IMR-90 (cell line): ENCODE results near the gene BTRC. TPM values are rescaled to one million over a fixed set of nuclear protein-coding genes. Genes with fewer than 3 reads are reported as not detected.

Experiments
- ATAC-seq: fragments of 200-7000 bp; cut with Tn5 transposase; 2 replicates; pipeline ENCODE4 v1.9.1; 2020; ENCODE audit warnings: low read depth, mild to moderate bottlenecking, moderate library complexity
- BruUV-seq: library from RNA; stranded (reverse); fragments of 400-500 nt; replicated peaks from 2 replicates; lab custom pipeline; 2021; lab: Mats Ljungman, UMichigan
- CTCF ChIA-PET: fragments of 300-600 bp; formaldehyde crosslinking; extraction: SDS; loops from one replicate; lab custom pipeline; 2021; ENCODE audit warnings: antibody characterized with exemption; lab: Yijun Ruan, JAX
- POLR2A ChIA-PET: fragments of 300-600 bp; sonication (Branson Sonifier 250); formaldehyde crosslinking; loops from one replicate; lab custom pipeline; 2022; ENCODE audit warnings: antibody characterized with exemption; ENCODE audit not compliant: unreplicated experiment; lab: Charles Lee
- DNase-seq: peaks from one replicate; pipeline ENCODE4 v3.0.0; 2013
- H2AFZ ChIP-seq: replicated peaks from 2 replicates; pipeline ENCODE3; 2013; ENCODE audit warnings: low read length, mild to moderate bottlenecking; ENCODE audit not compliant: poor library complexity
- H2AK5ac ChIP-seq: 2 replicates; pipeline ENCODE4 v1.6.1; 2013; ENCODE audit warnings: low read depth, low read length, inconsistent platforms
- H2AK9ac ChIP-seq: replicated peaks from 2 replicates; pipeline ENCODE3; 2013; ENCODE audit warnings: mild to moderate bottlenecking, low read depth, low read length, moderate library complexity; ENCODE audit not compliant: poor library complexity
- H2BK120ac ChIP-seq: 2 replicates; pipeline ENCODE4 v1.6.1; 2013; ENCODE audit warnings: low read depth, low read length, inconsistent platforms
- H2BK15ac ChIP-seq: 3 replicates; pipeline ENCODE4 v1.6.1; 2013; ENCODE audit warnings: low read depth, low read length, inconsistent platforms
- H2BK20ac ChIP-seq: 2 replicates; pipeline ENCODE4 v1.6.1; 2013; ENCODE audit warnings: low read depth, mild to moderate bottlenecking, inconsistent platforms, low read length, moderate library complexity
- H2BK5ac ChIP-seq: 2 replicates; pipeline ENCODE4 v1.6.1; 2013; ENCODE audit warnings: mild to moderate bottlenecking, low read depth, low read length, inconsistent platforms; ENCODE audit not compliant: poor library complexity, severe bottlenecking
- H3K14ac ChIP-seq: replicated peaks from 2 replicates; pipeline ENCODE4 v1.6.1; 2013; ENCODE audit warnings: low read depth, low read length, inconsistent platforms
- H3K18ac ChIP-seq: 2 replicates; pipeline ENCODE4 v1.6.1; 2013; ENCODE audit warnings: low read depth, low read length, control low read depth
- H3K23ac ChIP-seq: 2 replicates; pipeline ENCODE4 v1.6.1; 2013; ENCODE audit warnings: low read depth, low read length, inconsistent platforms
- H3K27ac ChIP-seq: 2 replicates; pipeline ENCODE4 v1.5.1; 2013; ENCODE audit warnings: mild to moderate bottlenecking, control low read depth, low read length; ENCODE audit not compliant: insufficient read depth
- H3K27me3 ChIP-seq: 2 replicates; pipeline ENCODE4 v1.6.1; 2013; ENCODE audit warnings: low read length; ENCODE audit not compliant: control insufficient read depth, insufficient read depth
- H3K36me3 ChIP-seq: 2 replicates; pipeline ENCODE4 v1.6.1; 2013; ENCODE audit warnings: low read length, mixed read lengths; ENCODE audit not compliant: control insufficient read depth, insufficient read depth
- H3K4ac ChIP-seq: 2 replicates; pipeline ENCODE4 v1.6.1; 2013; ENCODE audit warnings: low read depth, low read length, inconsistent platforms
- H3K4me1 ChIP-seq: 2 replicates; pipeline ENCODE4 v1.6.1; 2013; ENCODE audit warnings: low read length, mixed read lengths; ENCODE audit not compliant: control insufficient read depth, insufficient read depth
- H3K4me2 ChIP-seq: 2 replicates; pipeline ENCODE4 v1.6.1; 2013; ENCODE audit warnings: low read depth, mild to moderate bottlenecking, control low read depth, low read length, moderate library complexity
- H3K4me3 ChIP-seq: 2 replicates; pipeline ENCODE4 v1.5.1; 2013; ENCODE audit warnings: low read depth, mild to moderate bottlenecking, control low read depth, low read length, moderate library complexity; ENCODE audit not compliant: insufficient read depth
- H3K56ac ChIP-seq: 2 replicates; pipeline ENCODE4 v1.6.1; 2013; ENCODE audit warnings: low read length, inconsistent platforms; ENCODE audit not compliant: insufficient read depth; ENCODE audit errors: extremely low read depth
- H3K79me1 ChIP-seq, 2 experiments: 2 replicates each; pipeline ENCODE4 v1.6.1; 2013; ENCODE audit warnings: low read length in 2 of 2, inconsistent platforms in 1 of 2, low read depth in 1 of 2
- H3K9ac ChIP-seq: 2 replicates; pipeline ENCODE4 v1.6.1; 2013; ENCODE audit warnings: low read depth, low read length, control low read depth
- H3K9me1 ChIP-seq: 2 replicates; pipeline ENCODE4 v1.6.1; 2013; ENCODE audit warnings: low read length, inconsistent platforms; ENCODE audit not compliant: insufficient read depth
- H3K9me3 ChIP-seq: 2 replicates; pipeline ENCODE4 v1.6.1; 2013; ENCODE audit warnings: low read length; ENCODE audit not compliant: control insufficient read depth, insufficient read depth
- H4K20me1 ChIP-seq: 2 replicates; pipeline ENCODE4 v1.6.1; 2013; ENCODE audit warnings: low read length, inconsistent platforms; ENCODE audit not compliant: insufficient read depth
- H4K5ac ChIP-seq: 2 replicates; pipeline ENCODE4 v1.6.1; 2013; ENCODE audit warnings: mild to moderate bottlenecking, low read depth, low read length, control low read depth
- H4K8ac ChIP-seq, 2 experiments: 2 replicates each; pipeline ENCODE4 v1.6.1; 2013; ENCODE audit warnings: low read depth in 2 of 2, low read length in 2 of 2, control low read depth in 1 of 2, inconsistent platforms in 1 of 2
- H4K91ac ChIP-seq: 2 replicates; pipeline ENCODE4 v1.6.1; 2013; ENCODE audit warnings: low read depth, low read length, inconsistent platforms; ENCODE audit not compliant: insufficient read depth
- CEBPB ChIP-seq: IDR thresholded peaks from 2 replicates; pipeline ENCODE4 v1.6.1; 2012; ENCODE audit warnings: low read depth, low read length, improper control_type of control experiment
- CTCF ChIP-seq: conservative IDR thresholded peaks from 2 replicates; pipeline ENCODE4 v1.5.1; 2012; ENCODE audit warnings: mild to moderate bottlenecking, low read depth, low read length, improper control_type of control experiment
- ELK1 ChIP-seq: fragments of 150-350 bp; IDR thresholded peaks from 2 replicates; pipeline ENCODE4 v1.6.1; 2016; ENCODE audit warnings: low read depth, mild to moderate bottlenecking, low read length, moderate library complexity, borderline replicate concordance
- FOS ChIP-seq: fragments of 150-350 bp; IDR thresholded peaks from 2 replicates; pipeline ENCODE4 v1.6.1; 2016; ENCODE audit warnings: low read depth, low read length
- MXI1 ChIP-seq: IDR thresholded peaks from 2 replicates; pipeline ENCODE4 v1.6.1; 2012; ENCODE audit warnings: low read depth, mild to moderate bottlenecking, low read length, moderate library complexity, borderline replicate concordance
- NFE2L2 ChIP-seq: fragments of 150-350 bp; IDR thresholded peaks from 2 replicates; pipeline ENCODE4 v1.6.1; 2016; ENCODE audit warnings: low read depth, mild to moderate bottlenecking, low read length
- POLR2A ChIP-seq: IDR thresholded peaks from 2 replicates; pipeline ENCODE4 v1.6.1; 2012; ENCODE audit warnings: mild to moderate bottlenecking, low read depth, low read length
- RAD21 ChIP-seq: IDR thresholded peaks from 2 replicates; pipeline ENCODE4 v1.6.1; 2012; ENCODE audit warnings: low read length, improper control_type of control experiment
- RCOR1 ChIP-seq: IDR thresholded peaks from 2 replicates; pipeline ENCODE4 v1.6.1; 2012; ENCODE audit warnings: mild to moderate bottlenecking, low read length, improper control_type of control experiment; ENCODE audit not compliant: insufficient replicate concordance
- RFX5 ChIP-seq: IDR thresholded peaks from 2 replicates; pipeline ENCODE4 v1.8.0; 2012; ENCODE audit warnings: low read depth, mild to moderate bottlenecking, low read length, moderate library complexity
- SMC3 ChIP-seq: fragments of 150-350 bp; IDR thresholded peaks from 2 replicates; pipeline ENCODE4 v1.6.1; 2016; ENCODE audit warnings: low read depth, mild to moderate bottlenecking, antibody characterized with exemption, low read length, moderate library complexity
- USF2 ChIP-seq: fragments of 150-350 bp; IDR thresholded peaks from 2 replicates; pipeline ENCODE4 v1.6.1; 2017; ENCODE audit warnings: mild to moderate bottlenecking, antibody characterized with exemption, low read length, low read depth
- WGBS, 2 experiments: methylation state at CpG; one replicate each; pipeline versions ENCODE4 v1.1.5 to v1.1.7; 2013; ENCODE audit warnings: missing lambda C conversion rate in 2 of 2; ENCODE audit not compliant: insufficient read length in 1 of 2; ENCODE audit errors: extremely low coverage in 2 of 2; 5-methylcytosine and 5-hydroxymethylcytosine counted together
- dilution Hi-C: fragments of 300-500 bp; cut with HindIII; formaldehyde crosslinking; loops from one replicate; pipeline ENCODE4 v1.14.3; 2018; ENCODE audit warnings: low sequenced_read_pairs; ENCODE audit not compliant: unreplicated experiment
- in situ Hi-C: fragments of 300-500 bp; cut with MboI; formaldehyde crosslinking; loops from 3 replicates; pipeline ENCODE4 v1.14.3; 2019; ENCODE audit warnings: low sequenced_read_pairs, inconsistent platforms, mixed read lengths
- intact Hi-C: fragments of 100-400 bp; cut with micrococcal nuclease; formaldehyde crosslinking; loops from 2 replicates; pipeline ENCODE4 v1.10.0; 2022
- polyA plus RNA-seq, 3 experiments: library from polyadenylated mRNA; depleted of rRNA; stranded (reverse); fragments of >200 nt; gene quantifications; 2 replicates each; pipeline ENCODE4 v1.2.3, GENCODE V29; 2012; ENCODE audit warnings: low replicate concordance in 1 of 3
- total RNA-seq: library from RNA; depleted of rRNA; stranded (reverse); fragments of >200 nt; gene quantifications from 2 replicates; pipeline ENCODE4 v1.2.3, GENCODE V29; 2012

The BTRC gene
- total and polyA plus RNA-seq, 2 of the 4 experiments (the other 2 are of a cell fraction): 7.7 to 8.4 TPM

- Histone ChIP-seq H3K23ac (no peak overlapping the region), H3K27ac (no peak overlapping the region), H3K56ac (no peak overlapping the region), H3K18ac (no peak overlapping the region), H2BK20ac (no peak overlapping the region), H2AK5ac (no peak overlapping the region), H3K9me3 (no peaks in the 10 kb centered on the region), H2BK120ac (no peak overlapping the region), H3K36me3 (peaks cover 9% of the 10 kb centered on the region), H3K4ac (no peak overlapping the region), H3K4me2 (no peak overlapping the region), H2AK9ac (no peak overlapping the region), H4K91ac (no peak overlapping the region), H3K14ac (no peak overlapping the region), H4K20me1 (no peaks in the 10 kb centered on the region), H3K27me3 (no peaks in the 10 kb centered on the region), H3K4me3 (no peak overlapping the region), H3K9me1 (no peaks in the 10 kb centered on the region), H4K5ac (no peak overlapping the region), H2AFZ (no peak overlapping the region), H3K79me1 (no peaks in the 10 kb centered on the region), H3K4me1 (no peaks in the 10 kb centered on the region), H2BK15ac (no peak overlapping the region), H2BK5ac (no peak overlapping the region), H3K9ac (no peak overlapping the region), H4K8ac (no peak overlapping the region)
- intact Hi-C loops: no loop called here
- no CpG with 5 or more reads among the region's 1 CpG for WGBS, 2 experiments
- in situ Hi-C loops: no loop called here
- CTCF ChIA-PET: interaction anchor here (0.6 kb wide), 1 partner anchor 62 kb away, joined by 4 read pairs; no protein-coding TSS in a partner anchor
- TF ChIP-seq SMC3 (no peak), RFX5 (no peak), MXI1 (no peak), RCOR1 (no peak), CEBPB (no peak), FOS (no peak), USF2 (no peak), NFE2L2 (no peak), POLR2A (no peak), CTCF (no peak), ELK1 (no peak), RAD21 (no peak)
- POLR2A ChIA-PET: no interaction called here
- DNase-seq (no peak), ATAC-seq (peak; percentile 17; the same call in 1 of the 2 replicates)
- dilution Hi-C loops: no loop called here
- no TSS peak for BruUV-seq
Observed at GRCh38 chr10:101529207-101529606, 175.2 kb downstream of the BTRC start.
